ENCODE data around the gene MAN1C1.
A peak's percentile ranks its signal among the peaks of the same experiment; 100 is the strongest.

Gene MAN1C1

DNA sequence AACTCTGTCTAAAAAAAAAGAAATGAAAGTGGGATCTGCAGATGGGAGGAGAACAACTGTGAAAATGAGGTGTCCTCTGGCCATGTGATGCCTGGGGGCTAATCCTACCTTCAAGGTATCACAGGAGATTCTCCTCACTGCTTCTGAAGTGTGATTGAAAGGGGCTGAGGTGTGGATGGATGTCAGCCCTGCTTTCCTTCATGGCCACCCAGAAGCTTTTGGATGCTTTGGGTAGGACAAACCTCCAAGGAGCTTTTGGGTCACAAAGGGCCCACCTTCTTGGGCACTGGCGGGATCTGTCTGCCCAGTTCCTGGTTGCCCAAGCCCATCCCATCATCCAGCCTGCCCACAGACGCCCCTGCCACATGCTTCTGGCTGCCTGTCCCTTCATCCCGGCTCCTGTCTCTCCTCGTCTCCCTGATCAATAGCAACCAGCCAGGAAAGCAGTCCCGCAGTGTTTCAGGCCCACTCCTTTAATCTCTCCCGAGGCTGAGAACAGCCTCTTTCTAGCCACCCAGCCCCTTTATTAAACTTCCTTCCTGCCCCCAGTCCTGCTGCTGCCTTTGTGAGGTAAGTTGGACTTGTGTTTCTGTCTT lies 87.2 kb downstream of the MAN1C1 start:
- Mint-ChIP-seq H3K4me1 (peaks cover 73% of the 10 kb centered on the region), H3K9me3 (no peaks in the 10 kb centered on the region), H3K27ac (peak overlapping the region; percentile 60 to 97 (median 95)), H3K4me3 (peak overlapping the region in 1 of 3 experiments; percentile 18), H3K36me3 (ENCODE audit: low read depth) (no peaks in the 10 kb centered on the region), H3K27me3 (ENCODE audit: low read depth) (peaks cover 5% of the 10 kb centered on the region)
- TF ChIP-seq, protein P1, sequence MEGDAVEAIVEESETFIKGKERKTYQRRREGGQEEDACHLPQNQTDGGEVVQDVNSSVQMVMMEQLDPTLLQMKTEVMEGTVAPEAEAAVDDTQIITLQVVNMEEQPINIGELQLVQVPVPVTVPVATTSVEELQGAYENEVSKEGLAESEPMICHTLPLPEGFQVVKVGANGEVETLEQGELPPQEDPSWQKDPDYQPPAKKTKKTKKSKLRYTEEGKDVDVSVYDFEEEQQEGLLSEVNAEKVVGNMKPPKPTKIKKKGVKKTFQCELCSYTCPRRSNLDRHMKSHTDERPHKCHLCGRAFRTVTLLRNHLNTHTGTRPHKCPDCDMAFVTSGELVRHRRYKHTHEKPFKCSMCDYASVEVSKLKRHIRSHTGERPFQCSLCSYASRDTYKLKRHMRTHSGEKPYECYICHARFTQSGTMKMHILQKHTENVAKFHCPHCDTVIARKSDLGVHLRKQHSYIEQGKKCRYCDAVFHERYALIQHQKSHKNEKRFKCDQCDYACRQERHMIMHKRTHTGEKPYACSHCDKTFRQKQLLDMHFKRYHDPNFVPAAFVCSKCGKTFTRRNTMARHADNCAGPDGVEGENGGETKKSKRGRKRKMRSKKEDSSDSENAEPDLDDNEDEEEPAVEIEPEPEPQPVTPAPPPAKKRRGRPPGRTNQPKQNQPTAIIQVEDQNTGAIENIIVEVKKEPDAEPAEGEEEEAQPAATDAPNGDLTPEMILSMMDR (IDR thresholded peaks at IDR 0.05; ENCODE audit: unreplicated experiment in 3 of 3) = no peak

DNA sequence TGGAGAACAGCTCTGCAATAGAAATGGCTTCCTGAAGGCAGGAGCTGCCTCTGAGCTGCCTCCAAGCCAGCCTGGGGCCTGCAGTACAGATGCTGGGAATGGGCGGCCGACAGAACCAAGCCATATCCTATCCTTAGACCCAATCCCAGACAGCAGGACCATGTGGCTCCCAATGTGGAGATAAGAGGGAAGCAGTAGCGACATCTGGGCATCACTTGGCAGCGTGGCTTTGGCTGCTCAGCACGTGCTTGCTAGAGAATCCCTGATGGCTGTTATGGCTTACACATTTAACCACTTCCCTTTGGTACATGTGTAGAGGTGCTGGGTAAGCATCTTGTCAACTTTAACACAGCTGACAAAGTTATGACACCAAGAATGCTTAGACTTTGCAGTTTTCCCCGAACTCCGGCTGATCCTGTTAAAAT lies 87.7 kb downstream of the MAN1C1 start:
- Mint-ChIP-seq H3K4me3 (peak overlapping the region in 1 of 3 experiments; percentile 56), H3K27me3 (ENCODE audit: low read depth) (peaks cover 5% of the 10 kb centered on the region), H3K9me3 (no peaks in the 10 kb centered on the region), H3K4me1 (peaks cover 72% of the 10 kb centered on the region), H3K27ac (peak overlapping the region; percentile 69 to 97 (median 95)), H3K36me3 (ENCODE audit: low read depth) (no peaks in the 10 kb centered on the region)
- TF ChIP-seq, protein P1 (IDR thresholded peaks at IDR 0.05; ENCODE audit: unreplicated experiment in 3 of 3) = no peak

DNA sequence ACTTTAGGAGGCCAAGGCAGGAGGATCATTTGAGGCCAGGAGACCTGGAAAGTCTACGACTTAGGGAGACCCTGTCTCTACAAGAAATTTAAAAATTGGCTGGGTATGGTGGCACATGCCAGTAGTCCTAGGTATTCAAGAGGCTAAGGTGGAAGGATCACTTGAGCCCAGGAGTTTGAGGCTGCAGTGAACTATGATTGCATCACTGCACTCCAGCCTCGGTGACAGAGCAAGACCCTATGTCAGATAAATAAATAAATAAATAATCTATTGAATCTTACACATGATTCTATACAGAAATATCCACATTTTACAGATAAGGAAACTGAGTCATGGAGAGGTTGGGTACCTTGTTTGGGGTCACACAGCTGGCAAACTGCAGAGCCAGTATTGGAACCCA lies 89.1 kb downstream of the MAN1C1 start:
- H3K4me3 Mint-ChIP-seq = no peak overlapping the region
- H3K27me3 Mint-ChIP-seq (ENCODE audit: low read depth) = peaks cover 8% of the 10 kb centered on the region
- H3K4me1 Mint-ChIP-seq = peaks cover 57% of the 10 kb centered on the region
- H3K9me3 Mint-ChIP-seq = no peaks in the 10 kb centered on the region
- H3K27ac Mint-ChIP-seq = peak overlapping the region in 2 of 3 experiments; percentile 95 to 97
- TF ChIP-seq, protein P1 (IDR thresholded peaks at IDR 0.05; ENCODE audit: unreplicated experiment in 3 of 3) = no peak
- no peaks in the 10 kb centered on the region for H3K36me3 Mint-ChIP-seq (ENCODE audit: low read depth)

DNA sequence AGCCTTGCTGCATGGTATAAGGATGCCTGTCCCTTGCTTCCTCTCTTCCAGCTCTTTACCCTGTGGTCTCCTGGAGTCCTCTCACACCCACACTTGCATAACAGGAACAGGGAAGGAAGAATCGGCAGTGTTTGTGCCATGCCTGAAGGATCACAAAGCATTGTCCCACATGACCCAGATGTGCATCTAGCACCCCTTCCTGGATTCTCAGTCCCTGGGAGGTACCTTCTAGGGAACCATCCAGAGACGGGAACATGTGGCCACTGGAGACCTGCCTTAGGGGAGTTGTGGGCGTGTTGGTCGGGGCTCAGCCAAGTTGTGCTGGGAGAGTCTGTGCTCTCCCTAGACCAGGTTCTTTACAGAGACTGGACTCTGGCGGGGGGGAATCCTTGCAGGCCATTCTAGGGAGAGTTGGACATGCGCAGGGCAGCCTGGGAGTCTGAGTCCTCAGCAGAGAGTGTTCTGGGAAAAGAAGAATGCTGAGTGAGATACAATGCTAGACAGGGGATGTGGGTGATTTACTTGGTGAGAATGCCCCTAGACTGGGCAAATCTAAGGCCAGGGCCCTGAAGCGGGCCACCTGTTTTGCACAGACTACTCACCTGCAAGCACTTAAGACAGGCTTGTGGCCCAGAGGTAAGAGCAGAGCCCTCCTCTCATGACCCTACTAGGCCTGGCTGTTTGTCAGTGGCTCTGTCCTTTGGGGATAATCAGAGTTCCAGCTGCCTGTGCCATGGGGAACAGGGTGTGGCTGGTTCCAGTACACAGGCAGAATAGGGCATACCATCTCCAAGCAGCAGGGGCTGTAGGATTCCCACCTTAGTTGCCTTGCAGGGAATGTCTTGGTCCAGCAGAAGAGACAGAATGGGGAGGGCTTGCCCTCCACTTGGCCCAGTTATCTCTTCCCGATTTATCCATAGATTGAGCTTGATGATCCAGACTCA lies 89.8 kb downstream of the MAN1C1 start:
- H3K4me1 Mint-ChIP-seq = peaks cover 58% of the 10 kb centered on the region
- H3K9me3 Mint-ChIP-seq = no peaks in the 10 kb centered on the region
- no peaks in the 10 kb centered on the region for H3K36me3 Mint-ChIP-seq (ENCODE audit: low read depth)
- H3K27ac Mint-ChIP-seq = peak overlapping the region in 2 of 3 experiments; percentile 62 to 78
- H3K27me3 Mint-ChIP-seq (ENCODE audit: low read depth) = peaks cover 8% of the 10 kb centered on the region
- no peak overlapping the region for H3K4me3 Mint-ChIP-seq
- TF ChIP-seq, protein P1 (IDR thresholded peaks at IDR 0.05; ENCODE audit: unreplicated experiment in 3 of 3) = no peak

DNA sequence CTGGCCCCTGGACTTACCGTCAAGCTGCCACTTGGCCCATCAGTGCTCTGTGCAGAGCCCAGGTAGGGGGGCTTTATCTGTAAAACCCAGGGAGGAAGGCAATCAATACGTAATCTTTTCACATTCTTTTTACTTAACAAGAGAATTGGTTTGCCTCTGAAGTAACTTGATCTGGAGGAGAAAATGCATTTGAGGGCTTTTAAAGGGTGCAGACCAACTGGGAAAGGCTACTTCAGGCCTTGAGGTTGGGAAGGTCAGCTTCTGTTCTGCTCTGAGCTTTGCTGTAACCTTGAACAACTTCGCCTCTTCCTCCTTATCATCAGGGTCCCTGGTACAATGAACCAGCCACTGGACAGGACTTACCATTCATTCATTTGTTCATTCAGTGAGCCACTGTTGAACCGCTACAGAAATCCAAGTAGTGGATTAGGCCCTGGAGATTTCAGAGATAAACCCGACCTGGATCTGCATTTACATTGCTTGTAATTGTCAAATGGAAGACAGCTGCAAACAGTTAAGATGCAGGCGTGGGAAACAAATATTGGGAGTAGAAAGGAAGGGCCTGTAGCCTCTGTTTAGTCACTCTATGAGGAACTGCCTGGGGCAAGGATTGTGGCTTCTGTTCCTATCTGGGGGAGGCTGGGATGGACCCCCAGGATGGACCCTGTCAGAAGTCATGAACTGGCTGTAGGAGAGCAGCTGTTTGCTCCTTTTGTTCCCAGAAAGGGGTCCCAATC lies 90.9 kb downstream of the MAN1C1 start:
- Mint-ChIP-seq H3K27me3 (ENCODE audit: low read depth) (peaks cover 8% of the 10 kb centered on the region), H3K27ac (peak overlapping the region; percentile 46 to 90 (median 78)), H3K9me3 (no peaks in the 10 kb centered on the region), H3K4me3 (peak overlapping the region in 1 of 3 experiments; percentile 29), H3K4me1 (peaks cover 58% of the 10 kb centered on the region), H3K36me3 (ENCODE audit: low read depth) (no peaks in the 10 kb centered on the region)
- TF ChIP-seq, protein P1 (IDR thresholded peaks at IDR 0.05; ENCODE audit: unreplicated experiment in 3 of 3) = no peak

Data from nephron (organoid).